ENCODE data around the gene MICAL3.

Gene MICAL3

GRCh38 chr22:17906978-17907747, 117.2 kb downstream of the MICAL3 start:
- DNase-seq: no peak

GRCh38 chr22:17905445-17905844, 118.9 kb downstream of the MICAL3 start:
- no peak for DNase-seq

- no peak for DNase-seq
Measured at GRCh38 chr22:17903564-17904295, 120.6 kb downstream of the MICAL3 start.

- DNase-seq: no peak
Measured at GRCh38 chr22:17902960-17903359, 121.4 kb downstream of the MICAL3 start.

GRCh38 chr22:17898375-17898774, 126.0 kb downstream of the MICAL3 start:
- DNase-seq: no peak

- no peak for DNase-seq
Measured at GRCh38 chr22:17897858-17898257, 126.5 kb downstream of the MICAL3 start.

- DNase-seq: no peak
Measured at GRCh38 chr22:17897426-17897825, 126.9 kb downstream of the MICAL3 start.

- no peak for DNase-seq
Measured at GRCh38 chr22:17896586-17896985, 127.8 kb downstream of the MICAL3 start.

- DNase-seq: no peak
Measured at GRCh38 chr22:17893900-17894535, 130.3 kb downstream of the MICAL3 start.

- no peak for DNase-seq
Measured at GRCh38 chr22:17892376-17892775, 132.0 kb downstream of the MICAL3 start.

GRCh38 chr22:17891481-17892167, 132.7 kb downstream of the MICAL3 start:
- DNase-seq: peak; percentile 34 to 51

- DNase-seq: no peak
Measured at GRCh38 chr22:17890892-17891291, 133.5 kb downstream of the MICAL3 start.

GRCh38 chr22:17890245-17890671, 134.1 kb downstream of the MICAL3 start:
- no peak for DNase-seq

GRCh38 chr22:17888855-17889254, 135.5 kb downstream of the MICAL3 start:
- no peak for DNase-seq

- DNase-seq: no peak
Measured at GRCh38 chr22:17888439-17888838, 135.9 kb downstream of the MICAL3 start.

GRCh38 chr22:17884893-17885292, 139.5 kb downstream of the MICAL3 start:
- no peak for DNase-seq

GRCh38 chr22:17884084-17884483, 140.3 kb downstream of the MICAL3 start:
- no peak for DNase-seq

GRCh38 chr22:17883356-17883755, 141.0 kb downstream of the MICAL3 start:
- no peak for DNase-seq

- no peak for DNase-seq
Measured at GRCh38 chr22:17882727-17883126, 141.6 kb downstream of the MICAL3 start.

GRCh38 chr22:17882162-17882561, 142.2 kb downstream of the MICAL3 start:
- no peak for DNase-seq

GRCh38 chr22:17881366-17881765, 143.0 kb downstream of the MICAL3 start:
- no peak for DNase-seq

GRCh38 chr22:17880468-17880867, 143.9 kb downstream of the MICAL3 start:
- DNase-seq: no peak

GRCh38 chr22:17880020-17880419, 144.3 kb downstream of the MICAL3 start:
- no peak for DNase-seq

Data from SHP77 (cell line).